CD4-positive, alpha-beta T cell treated with Interleukin-15 for 4 hours (primary cell): ENCODE data around the gene SCYL1.
A peak's percentile ranks its signal among the peaks of the same experiment; 100 is the strongest.

Source experiments
- DNase-seq: peaks from one replicate; pipeline ENCODE4 v3.0.0-alpha.2; 2020; ENCODE audit warnings: low spot score

SCYL1 gene

DNA sequence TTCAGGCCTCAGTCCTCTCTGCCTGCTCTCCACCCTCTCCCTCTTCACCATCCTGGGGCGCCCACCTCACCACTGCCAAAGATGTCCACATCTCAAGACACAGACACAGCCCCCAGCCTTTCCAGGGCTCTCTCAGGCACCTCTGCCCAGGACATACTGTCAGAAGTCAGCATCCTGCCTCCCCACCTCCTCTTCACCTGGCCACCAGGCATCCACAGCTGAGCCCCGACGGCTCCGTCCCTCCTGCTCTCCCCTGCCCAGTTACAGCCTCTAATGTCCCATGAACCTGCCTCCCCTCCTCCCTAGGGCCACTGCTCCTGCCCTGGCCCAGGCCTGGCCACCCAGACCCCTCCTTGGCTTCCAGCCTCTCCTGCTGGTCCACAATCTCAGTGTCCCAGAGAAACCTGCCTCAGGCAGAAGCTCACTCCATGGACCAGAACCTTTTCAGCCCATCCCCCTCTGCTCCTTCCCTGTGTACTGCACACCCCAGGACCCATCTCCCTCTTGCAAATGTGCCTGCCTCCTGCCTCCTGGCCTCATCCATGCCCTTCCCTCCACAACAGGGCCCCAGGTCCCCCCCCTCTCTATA is 30.1 kb downstream of the SCYL1 start:
- DNase-seq = no peak

DNA sequence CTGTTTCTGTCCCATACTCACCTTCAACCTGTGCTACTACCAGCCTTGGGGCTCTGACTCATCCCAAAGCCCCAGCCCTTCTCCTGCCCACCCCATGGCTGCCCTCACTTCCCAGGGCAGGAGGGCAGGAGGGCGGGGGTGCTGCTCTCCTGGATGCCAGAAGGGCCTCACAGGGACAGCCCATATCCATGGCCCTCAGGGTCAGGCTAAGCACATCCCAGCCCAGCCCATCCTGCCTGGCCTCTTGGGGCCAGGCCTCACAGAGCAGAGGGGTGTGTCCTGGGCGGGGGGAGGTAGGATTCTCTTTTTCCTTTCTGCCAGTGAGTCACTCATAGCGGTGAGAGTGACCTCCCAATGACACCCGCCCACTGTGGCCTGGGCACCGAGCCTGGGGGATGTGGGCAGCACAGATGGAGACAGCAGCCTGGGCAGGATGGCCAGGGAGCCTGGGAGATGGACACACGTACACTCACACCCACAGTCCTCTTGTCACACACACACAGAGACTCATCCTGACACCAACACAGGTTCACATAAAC is 30.9 kb downstream of the SCYL1 start:
- no peak for DNase-seq

GRCh38 chr11:65556470-65557279 is 31.8 kb downstream of the SCYL1 start:
- no peak for DNase-seq

GRCh38 chr11:65557280-65558001 is 32.6 kb downstream of the SCYL1 start:
- DNase-seq = no peak

- DNase-seq = no peak
These were observed 33.4 kb downstream of the SCYL1 start, which contains the start of gene LTBP3 for GRCh38 chr11:65558002-65558929. Gene LTBP3 (minus strand): TSS chr11:65558359. CDS start chr11:65557959, 400 bp downstream.

- DNase-seq = no peak
These were observed 34.1 kb downstream of the SCYL1 start for GRCh38 chr11:65558930-65559509.

DNA sequence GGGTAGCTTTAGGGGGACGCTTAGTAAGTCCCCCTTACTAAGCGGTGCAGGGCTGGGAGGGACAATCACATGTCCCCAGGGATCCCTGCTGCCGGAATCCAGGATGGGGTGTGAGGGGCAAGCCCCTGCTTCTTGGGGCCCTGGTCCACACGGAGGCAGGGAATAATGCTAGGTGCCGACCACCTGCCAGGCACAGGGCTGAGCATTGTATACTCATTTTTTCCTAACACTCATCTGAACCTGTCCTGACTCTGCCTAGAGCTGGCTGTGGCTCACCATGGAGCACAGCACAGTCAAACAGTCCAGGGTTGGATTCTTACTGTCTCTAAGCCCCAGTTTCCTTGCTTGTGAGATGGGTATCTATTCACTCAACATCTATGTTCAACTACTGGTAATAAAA is 34.7 kb downstream of the SCYL1 start:
- DNase-seq = no peak

DNA sequence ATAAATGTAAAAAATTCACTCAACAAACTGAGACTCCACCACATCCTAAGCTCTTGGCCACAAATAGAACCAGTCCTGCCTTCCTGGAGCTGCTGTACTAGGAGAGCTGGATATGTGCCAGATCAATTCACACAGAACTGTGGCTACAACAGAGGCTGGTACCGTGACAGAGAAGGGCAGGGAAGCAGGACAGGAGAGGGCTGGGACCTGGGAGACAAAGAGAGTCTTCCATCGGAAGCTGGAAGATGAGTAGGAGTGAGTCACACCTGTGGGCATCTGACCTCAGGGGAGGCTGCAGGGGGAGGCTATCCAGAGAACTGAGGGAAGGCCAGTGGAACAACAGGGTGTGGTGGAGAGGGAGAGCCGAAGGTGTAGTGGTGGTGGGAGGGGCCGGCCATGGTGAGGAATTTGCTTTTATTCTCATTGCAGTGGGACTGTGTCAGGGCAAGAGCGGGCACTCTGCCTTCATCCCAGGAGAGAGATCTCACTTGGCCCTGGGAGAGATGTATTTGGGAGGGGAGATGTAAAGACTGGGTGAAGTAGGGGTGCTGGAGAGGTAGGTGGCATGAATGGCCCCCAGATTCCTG is 35.2 kb downstream of the SCYL1 start:
- no peak for DNase-seq

DNA sequence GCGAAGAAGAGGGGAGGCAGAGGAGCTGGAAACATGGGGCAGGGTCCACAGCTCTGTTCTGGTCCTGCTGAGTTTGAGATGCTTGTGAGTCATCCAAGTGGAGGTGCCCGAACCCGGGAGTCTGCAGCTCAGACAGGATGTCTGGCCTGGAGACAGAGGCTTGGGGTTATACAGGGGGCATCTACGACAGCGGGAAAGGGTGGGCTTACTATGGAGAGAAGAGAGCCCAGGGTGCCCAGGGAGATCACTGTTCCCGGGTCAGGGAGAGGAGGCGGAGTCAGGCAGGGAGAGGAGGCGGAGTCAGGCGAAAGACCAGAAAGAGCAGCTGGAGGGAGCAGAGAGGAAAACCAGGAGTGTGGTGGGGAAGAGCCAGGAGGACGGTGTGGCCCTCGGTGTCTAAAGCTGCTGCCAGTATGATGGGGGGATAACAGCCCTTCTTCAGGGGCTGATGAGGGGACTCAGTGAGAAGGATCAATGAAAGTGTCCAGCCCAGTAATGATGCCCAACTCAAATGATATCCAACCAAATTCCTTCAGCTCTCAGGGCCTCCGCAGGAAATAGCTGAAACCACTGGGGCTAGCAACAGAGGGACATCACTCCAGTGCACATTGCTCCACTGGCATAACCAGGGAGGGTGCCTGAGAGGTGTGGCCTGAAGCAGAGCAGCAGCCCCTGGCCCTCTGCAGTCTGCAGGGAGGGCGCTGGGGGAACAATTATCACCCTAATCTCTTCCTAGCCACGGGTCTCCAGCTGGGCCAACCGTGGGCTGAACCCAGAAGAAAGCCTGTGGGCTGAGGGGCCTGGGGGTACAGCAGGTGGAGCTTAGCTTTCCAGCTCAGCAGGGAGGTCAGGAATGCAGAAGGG is 35.9 kb downstream of the SCYL1 start:
- no peak for DNase-seq

DNA sequence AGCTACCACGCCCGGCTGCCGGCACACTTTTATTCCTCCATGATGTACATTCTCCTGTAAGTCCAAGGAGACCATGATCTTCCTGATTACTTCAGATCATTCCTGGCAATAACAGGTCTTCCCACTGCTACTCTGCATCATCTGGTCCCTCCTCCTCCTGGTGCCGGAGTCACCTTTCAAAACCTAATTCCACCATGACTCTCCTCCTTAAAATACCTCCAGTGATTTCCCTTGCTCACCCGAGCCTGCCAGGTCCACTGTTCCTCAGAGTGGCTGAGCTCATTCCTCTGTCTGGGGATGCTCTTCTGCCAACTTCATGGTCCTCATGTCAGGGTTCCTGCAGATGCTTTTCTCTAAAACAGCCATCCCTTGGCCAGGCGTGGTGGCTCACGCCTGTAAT is 37.1 kb downstream of the SCYL1 start:
- no peak for DNase-seq

- no peak for DNase-seq
These were observed 37.9 kb downstream of the SCYL1 start for GRCh38 chr11:65562788-65563187.

DNA sequence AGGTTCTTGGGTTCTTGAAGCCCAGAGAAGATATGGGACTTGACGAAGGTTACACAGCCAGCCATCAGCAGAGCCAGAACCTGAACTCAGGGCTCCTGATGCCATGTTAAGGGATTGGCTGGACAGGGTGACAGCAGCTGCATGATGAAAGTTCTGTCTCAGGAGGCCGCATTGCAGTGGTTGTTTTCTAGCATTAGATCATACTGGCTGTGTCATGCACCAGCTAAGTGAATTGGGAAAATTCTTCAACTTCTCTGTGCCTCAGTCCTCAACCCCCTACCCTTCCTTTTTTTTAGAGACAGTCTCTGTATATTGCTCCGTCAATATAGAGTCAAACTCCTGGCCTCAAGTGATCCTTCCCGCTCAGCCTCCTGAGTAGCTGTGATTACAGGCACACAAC is 38.7 kb downstream of the SCYL1 start:
- DNase-seq = no peak

- peak; percentile 43 for DNase-seq
These were observed 40.1 kb downstream of the SCYL1 start for GRCh38 chr11:65564879-65565559.

DNA sequence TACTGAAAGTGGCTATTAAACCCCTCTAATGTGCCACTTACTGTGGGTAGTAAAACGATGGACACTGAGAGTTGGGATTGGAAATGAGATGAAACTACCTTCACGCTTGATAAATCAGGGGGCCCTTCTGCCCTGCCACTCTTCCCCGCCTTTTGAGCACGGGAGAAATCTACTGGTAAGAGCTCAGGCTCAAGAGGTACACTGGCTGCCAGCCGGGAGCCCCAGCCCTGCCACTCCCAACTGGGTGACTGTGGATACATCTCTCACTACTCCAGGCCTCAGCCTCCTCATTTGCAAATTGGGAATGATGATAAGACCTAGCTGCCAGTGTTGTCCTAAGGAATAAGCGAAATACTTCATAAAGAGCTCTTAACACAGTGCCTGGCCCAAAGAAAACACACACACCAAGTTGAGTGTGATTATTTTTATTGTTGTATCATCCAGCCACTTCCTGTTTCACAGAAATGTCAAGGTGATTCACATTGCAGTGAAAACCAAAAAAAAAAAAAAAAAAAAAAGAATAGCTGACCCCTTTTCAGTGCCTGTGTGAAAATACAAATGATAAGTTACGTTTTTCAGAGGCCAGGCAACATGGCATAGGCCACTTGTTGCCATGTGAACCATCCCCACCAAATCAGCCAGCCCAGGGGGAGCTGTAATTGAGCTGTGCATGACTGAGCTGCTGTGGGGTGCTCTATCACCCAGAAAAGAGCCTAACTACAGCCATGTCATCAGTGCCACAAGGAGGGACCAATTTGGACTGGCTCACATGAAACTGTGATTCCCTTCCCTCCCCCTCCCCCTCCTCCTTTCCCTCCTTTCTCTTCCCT is 41.0 kb downstream of the SCYL1 start:
- DNase-seq = peak; percentile 86

DNA sequence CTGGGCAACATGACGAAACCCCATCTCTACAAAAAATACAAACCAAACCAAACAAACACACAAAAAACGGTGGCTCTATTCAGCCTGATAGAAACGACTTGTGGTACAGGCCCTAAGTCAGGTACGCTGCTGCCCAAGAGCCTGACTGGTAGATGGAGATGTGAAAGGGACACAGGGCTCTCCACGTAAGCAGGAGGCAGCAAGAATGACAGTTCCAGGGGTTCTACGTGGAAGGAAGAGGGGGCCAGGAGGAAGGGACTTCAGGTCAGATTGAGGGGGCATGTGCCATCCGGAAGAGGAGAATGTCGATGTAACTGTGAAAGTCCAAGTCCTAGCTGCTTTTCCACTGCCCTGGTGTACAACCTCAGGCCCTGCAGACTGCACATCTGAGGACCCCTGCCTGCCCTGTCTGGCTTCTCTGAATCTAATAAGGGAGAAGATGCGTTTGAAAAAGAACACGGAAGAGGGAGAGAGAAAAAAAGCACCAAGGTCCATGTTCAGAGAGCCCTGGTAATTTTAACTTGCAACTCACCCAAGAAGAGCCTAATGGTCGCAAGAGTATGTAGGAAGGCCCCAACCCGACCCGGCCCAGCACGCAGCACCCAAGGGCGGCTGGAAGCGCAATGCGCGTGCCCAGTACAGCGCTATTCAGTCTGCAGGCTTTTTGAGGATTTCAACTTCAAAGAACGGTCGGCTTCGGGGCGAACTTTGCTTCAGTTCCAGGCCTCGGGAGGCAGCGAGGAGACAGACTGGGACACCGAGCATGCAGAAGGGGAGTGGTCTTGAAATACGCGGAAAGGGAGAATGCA is 44.5 kb downstream of the SCYL1 start:
- DNase-seq = no peak

DNA sequence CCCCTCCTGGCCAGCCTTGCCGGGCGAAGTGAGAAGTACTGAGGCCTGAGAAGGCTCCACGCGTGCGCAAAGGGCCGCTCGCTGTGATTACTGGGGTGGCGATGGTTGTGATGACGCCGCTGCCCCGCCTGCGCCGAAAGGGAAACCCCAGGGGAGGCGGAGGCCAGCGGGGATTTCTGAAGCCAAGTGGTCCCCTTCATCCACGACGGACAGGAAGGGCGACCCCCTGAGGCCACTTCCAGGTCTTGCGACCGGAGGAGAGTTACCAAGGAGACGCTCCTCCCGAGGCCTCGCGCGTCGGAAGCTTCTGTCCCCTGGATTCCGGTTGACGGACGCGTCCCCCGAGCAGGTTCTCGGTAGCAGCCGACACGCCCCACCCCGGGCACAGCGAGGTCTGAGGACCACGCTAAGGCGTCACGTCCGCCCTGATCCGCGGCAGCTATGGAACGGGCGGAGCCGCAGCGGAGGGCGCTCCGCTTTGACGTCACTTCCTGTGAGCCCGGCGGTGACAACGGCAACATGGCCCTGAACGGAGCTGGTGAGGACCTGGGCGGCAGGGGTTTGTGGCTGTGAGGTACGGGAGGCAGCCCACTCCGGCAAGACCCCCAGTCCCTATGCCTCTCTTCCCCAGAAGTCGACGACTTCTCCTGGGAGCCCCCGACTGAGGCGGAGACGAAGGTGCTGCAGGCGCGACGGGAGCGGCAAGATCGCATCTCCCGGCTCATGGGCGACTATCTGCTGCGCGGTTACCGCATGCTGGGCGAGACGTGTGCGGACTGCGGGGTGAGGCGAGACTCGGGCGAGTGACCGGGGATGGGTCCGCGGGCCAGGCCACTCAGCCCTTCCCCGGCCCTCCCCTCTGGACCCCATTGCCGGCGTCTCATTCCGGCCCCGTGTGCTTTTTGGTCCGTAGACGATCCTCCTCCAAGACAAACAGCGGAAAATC is 45.4 kb downstream of the SCYL1 start, which contains the start of gene ZNRD2:
TSS of gene ZNRD2 (plus strand) at position 505 of the 946 bp plus-strand sequence. CDS start at position 520, 15 bp downstream.
- peak; percentile 98 for DNase-seq
